ENCODE results near the gene CAPN15.
A peak's percentile ranks its signal among the peaks of the same experiment; 100 is the strongest.

CAPN15 gene

DNA sequence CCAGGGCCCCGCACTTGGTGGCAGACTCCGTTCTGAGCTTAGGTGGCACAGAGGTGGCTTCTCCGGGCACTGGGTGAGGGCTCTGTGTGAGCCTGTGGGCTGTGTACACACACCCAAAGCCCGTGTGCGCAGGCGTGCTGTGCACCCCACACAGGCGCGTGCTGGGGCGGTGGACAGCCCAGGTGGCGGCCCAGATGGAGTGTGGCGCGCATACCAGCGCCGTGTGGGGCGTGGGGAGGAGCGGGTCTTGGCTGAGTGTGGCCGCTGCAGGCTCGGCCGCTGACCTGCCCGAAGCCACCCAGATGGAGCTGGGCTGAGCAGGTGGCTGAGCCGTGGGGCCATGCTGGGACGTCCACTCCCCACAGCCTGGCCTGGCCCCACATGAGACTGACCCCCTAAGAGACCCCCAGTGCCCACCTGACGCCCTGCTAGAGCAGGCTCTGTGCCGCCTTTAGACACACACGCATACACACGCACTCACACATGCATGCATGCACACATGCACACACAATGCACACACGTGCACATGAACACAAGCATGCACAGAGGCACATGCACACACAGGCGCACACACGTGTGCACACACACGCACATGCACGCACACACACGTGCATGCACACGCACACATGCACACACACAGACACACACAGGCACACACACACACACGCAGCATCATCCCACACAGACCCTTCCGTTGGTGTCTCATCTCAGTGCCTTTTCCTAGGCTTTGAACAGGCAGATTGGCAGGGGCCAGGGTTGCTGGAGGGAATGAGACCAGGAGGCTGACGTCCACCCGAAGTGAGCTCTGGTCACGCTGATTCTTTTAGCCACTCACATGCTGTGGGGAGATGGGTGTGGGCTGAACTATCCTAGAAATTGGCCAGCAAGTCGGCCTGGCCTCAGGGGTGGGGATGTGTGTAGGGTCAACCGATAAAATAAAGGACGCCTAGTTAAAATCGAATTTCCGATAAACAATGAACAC, 34.7 kb downstream of the CAPN15 start:
- no peak for DNase-seq (ENCODE audit: low spot score)

- no peak for DNase-seq (ENCODE audit: low spot score)
Measured at GRCh38 chr16:563072-563644, 35.6 kb downstream of the CAPN15 start.

DNA sequence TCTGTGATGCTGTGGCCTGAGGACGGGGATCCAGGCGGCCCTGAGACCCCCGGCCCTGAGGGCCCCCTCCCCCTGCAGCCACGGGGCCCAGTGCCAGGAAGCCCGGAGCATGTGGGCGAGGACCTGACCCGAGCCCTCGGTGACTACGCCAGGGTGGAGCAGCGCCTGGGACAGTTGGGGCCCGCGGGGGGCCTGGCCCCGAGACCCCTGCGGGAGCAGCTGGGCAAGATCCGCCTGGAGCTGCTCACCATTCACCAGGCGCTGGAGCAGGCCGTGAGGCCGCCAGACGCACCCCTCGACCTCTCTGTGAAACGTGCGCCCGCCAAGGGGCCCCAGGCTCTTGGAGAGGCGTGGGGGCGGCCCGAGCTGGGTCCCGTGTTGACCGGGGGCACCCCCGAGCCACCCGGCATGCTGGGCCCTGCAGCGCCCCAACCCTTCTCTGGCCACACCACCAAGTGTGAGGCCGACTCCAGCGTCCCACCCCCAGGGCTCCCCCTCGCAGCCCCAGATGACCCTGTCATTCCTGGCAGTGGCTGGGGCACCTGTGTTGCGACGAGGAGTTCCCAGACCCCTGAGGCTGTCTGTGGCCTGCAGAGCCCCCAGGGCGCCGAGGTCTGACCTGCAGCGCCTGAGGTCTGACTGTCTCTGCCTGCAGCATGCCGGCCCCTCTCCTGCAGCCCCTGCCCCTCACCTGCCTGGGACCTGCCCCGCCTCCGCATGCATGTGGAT, 37.3 kb downstream of the CAPN15 start:
- no peak for DNase-seq (ENCODE audit: low spot score)

GRCh38 chr16:565419-566330, 38.2 kb downstream of the CAPN15 start:
- no peak for DNase-seq (ENCODE audit: low spot score)

DNA sequence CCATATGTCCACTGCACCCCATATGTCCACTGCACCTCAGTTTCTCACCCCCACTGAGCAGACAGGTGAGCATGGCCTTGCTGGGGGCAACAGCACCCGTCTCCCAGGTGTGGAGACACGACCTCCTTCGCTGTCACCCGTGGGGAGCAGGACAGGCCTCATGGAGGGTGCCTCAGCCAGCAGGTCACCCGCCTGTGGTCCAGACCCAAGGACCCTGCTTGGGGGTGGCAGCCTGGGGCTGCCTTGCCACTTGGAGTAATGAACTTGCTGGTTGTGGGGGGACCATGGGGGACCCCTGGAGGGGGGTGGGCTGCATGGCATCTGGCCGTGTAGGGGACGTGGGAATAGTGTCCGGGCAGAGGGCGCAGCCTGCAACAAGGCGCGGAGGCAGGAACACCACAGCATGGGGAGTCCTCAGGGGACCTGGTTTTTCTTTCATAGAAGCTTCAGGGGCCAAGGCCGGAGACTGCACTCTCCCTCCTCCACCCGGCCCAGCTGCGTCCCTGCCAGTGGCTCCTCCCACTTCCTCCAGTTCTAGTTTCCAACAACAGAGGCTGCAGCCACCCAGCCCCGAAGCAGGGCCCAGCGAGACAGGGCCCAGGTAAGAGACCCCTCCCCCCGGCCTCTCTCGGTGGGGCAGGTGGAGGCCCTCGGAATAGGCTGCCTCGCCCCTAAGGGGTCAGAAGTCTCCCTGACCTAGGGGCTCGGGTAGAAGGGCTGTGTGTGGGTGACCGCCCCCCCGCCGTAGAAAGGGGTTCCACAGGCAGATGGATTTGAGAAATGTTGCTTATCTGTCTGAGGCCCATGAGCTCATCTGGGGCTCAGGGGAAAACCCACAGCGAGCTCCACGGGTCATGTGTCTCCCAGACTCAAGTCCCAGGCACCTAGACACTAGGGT, 39.2 kb downstream of the CAPN15 start, which contains the start of gene NHLRC4:
TSS of gene NHLRC4 (plus strand) at position 531 of the 898 bp plus-strand sequence. CDS start 1,043 bp downstream, outside the sequence.
- peak; percentile 46 for DNase-seq (ENCODE audit: low spot score)

GRCh38 chr16:567373-568256, 40.1 kb downstream of the CAPN15 start:
- DNase-seq (ENCODE audit: low spot score): no peak

GRCh38 chr16:568401-569258, 41.1 kb downstream of the CAPN15 start:
- DNase-seq (ENCODE audit: low spot score): no peak

GRCh38 chr16:569445-570254, 42.1 kb downstream of the CAPN15 start, which contains the start of gene PIGQ:
Gene PIGQ (plus strand): TSS chr16:569968. CDS start chr16:574075, 4,107 bp downstream.
- peak; percentile 61 for DNase-seq (ENCODE audit: low spot score)

DNA sequence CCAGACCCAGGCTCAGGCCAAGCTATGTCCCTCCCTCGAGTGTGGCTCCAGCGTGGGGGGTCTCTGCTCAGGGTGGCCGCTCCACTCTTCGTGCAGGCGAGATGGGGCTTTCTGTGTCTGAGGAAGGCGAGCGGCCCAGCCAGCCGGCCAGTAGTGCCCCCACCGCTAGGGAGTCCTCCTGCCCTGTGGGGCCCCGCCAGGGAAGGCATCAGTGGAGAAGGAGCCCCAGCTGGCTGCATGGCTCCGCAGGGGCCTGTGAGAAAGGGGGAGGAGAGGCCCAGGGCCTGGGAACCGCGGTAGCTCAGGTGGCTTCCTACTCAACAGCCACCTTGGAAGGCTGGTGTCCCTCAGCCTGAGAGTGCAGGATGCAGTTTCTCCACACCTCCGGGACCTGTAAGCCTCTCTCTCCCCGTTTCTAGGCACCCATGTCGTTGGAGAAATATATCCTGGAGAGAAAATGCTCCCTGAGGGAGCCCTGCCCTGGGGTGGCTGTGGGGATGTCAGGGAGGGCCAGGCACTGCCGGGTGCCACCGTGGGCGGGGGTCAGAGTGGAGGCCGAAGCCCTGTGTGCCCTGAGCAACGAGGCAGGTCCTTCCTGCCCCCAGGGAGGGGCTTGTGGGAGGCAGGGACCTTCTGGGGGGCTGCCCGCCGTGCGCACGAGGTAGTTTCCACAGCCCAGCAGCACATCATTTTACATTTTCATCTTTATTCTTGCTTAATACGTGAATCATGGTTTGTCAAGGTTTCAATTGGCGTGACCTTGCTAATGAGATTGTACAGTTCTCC, 45.5 kb downstream of the CAPN15 start:
- DNase-seq (ENCODE audit: low spot score): no peak

DNA sequence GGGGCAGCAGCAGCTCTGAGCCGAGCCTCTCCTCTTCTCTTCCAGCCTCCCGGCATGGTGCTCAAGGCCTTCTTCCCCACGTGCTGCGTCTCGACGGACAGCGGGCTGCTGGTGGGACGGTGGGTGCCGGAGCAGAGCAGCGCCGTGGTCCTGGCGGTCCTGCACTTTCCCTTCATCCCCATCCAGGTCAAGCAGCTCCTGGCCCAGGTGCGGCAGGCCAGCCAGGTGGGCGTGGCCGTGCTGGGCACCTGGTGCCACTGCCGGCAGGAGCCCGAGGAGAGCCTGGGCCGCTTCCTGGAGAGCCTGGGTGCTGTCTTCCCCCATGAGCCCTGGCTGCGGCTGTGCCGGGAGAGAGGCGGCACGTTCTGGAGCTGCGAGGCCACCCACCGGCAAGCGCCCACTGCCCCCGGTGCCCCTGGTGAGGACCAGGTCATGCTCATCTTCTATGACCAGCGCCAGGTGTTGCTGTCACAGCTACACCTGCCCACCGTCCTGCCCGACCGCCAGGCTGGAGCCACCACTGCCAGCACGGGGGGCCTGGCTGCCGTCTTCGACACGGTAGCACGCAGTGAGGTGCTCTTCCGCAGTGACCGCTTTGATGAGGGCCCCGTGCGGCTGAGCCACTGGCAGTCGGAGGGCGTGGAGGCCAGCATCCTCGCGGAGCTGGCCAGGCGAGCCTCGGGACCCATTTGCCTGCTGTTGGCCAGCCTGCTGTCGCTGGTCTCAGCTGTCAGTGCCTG, 46.7 kb downstream of the CAPN15 start:
- no peak for DNase-seq (ENCODE audit: low spot score)

GRCh38 chr16:575354-576196, 48.1 kb downstream of the CAPN15 start:
- no peak for DNase-seq (ENCODE audit: low spot score)

GRCh38 chr16:576197-576822, 48.8 kb downstream of the CAPN15 start:
- no peak for DNase-seq (ENCODE audit: low spot score)

DNA sequence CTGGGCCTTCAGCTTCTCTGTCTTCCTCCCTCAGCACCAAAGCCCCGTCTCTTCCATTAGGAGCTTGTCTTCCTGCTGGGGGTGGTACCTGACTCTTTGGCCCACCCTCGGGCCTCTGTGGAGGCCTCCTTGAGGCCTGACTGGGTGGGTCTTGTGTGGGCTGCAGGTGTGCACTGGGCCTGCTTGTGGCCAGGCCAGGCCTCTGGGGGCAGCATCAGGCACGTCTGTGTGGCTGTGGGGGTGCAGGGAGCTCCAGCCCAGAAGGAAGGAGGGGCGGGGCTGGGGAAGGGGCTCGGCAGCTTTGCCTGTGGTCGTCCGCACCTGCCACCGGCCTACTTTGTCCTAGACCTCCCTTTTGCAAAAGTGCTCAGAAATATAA, 49.3 kb downstream of the CAPN15 start:
- DNase-seq (ENCODE audit: low spot score): no peak

DNA sequence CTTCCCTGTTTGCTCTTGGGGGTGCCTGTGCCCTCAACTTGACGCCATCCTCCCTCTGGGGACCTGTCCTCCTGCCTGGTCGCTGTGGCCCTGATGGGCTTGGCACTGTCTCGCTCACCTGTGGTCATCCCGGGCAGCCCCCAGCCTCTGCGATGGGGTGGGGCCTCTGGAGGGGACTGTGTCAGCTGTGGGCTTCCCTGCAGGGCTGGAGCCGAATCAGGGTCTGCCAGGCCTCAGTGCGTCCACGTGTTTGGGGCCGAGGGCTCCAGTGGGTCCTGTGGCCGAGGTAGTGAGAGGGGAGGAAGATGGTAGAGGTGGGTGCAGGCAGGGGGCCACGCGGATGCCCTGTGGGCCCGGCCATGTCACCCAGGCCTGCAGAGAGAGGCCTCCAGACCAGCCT, 50.3 kb downstream of the CAPN15 start:
- no peak for DNase-seq (ENCODE audit: low spot score)

All from CD4-positive, alpha-beta T cell treated with Interleukin-2 at 100 ng/mL for 4 hours (primary cell).